GM12878 (cell line): ENCODE measurements around the gene SLFN14. TPM values are rescaled to one million over a fixed set of nuclear protein-coding genes. Genes with fewer than 3 reads are reported as not detected.

Source experiments
- ATAC-seq: fragments of 200-7000 bp; cut with Tn5 transposase; 3 replicates; pipeline ENCODE4 v1.9.1; 2020; ENCODE audit warnings: mild to moderate bottlenecking, moderate library complexity
- BruUV-seq: library from RNA; stranded (reverse); fragments of 400-500 nt; replicated peaks from 2 replicates; lab custom pipeline; 2021; lab: Mats Ljungman, UMichigan
- CTCF ChIA-PET: fragments of 300-600 bp; sonication (Branson Sonifier 250); formaldehyde crosslinking; extraction: SDS; loops from one replicate; lab custom pipeline; 2021; ENCODE audit warnings: inconsistent platforms; lab: Yijun Ruan, JAX
- POLR2A ChIA-PET: fragments of 350-600 bp; formaldehyde crosslinking; extraction: SDS; loops from one replicate; lab custom pipeline; 2021; ENCODE audit warnings: inconsistent platforms; lab: Charles Lee
- RAD21 ChIA-PET: fragments of 300-600 bp; sonication (Branson Sonifier 250); formaldehyde crosslinking; loops from one replicate; lab custom pipeline; 2023; ENCODE audit warnings: antibody characterized with exemption; ENCODE audit not compliant: unreplicated experiment; lab: Charles Lee
- SMC1A ChIA-PET: fragments of 300-600 bp; sonication (Branson Sonifier 250); formaldehyde crosslinking; loops from one replicate; lab custom pipeline; 2023; ENCODE audit not compliant: unreplicated experiment, uncharacterized antibody; lab: Charles Lee
- DNase-seq: peaks from one replicate; pipeline ENCODE4 v3.0.0-alpha.2; 2011; ENCODE audit warnings: low read depth, low spot score
- FAIRE-seq: peaks from 3 replicates; lab custom pipeline; 2011; peaks lifted over from hg19 to GRCh38; lab: Jason Lieb, UNC
- H2AFZ ChIP-seq: 2 replicates; pipeline ENCODE4 v1.6.0; 2011; ENCODE audit warnings: low read depth, low read length, control low read depth; ENCODE audit not compliant: control insufficient read depth
- H3K27ac ChIP-seq: 2 replicates; pipeline ENCODE4 v1.5.1; 2011; ENCODE audit warnings: control low read depth; ENCODE audit not compliant: control insufficient read depth, insufficient read depth
- H3K27me3 ChIP-seq, 2 experiments: replicated peaks in 1 of 2; 2 replicates each; pipeline versions ENCODE4 v1.6.0 to v1.6.1; 2011; ENCODE audit warnings: low read length in 1 of 2; ENCODE audit not compliant: control insufficient read depth in 2 of 2, insufficient read depth in 2 of 2
- H3K36me3 ChIP-seq, 2 experiments: 2 replicates each; pipeline ENCODE4 v1.5.1; 2011; ENCODE audit warnings: low read length in 1 of 2; ENCODE audit not compliant: control insufficient read depth in 2 of 2, insufficient read depth in 2 of 2
- H3K4me1 ChIP-seq: 2 replicates; pipeline ENCODE4 v1.6.1; 2011; ENCODE audit warnings: mild to moderate bottlenecking, low read length, moderate library complexity, mixed read lengths; ENCODE audit not compliant: control insufficient read depth, insufficient read depth
- H3K4me2 ChIP-seq: 2 replicates; pipeline ENCODE4 v1.6.0; 2011; ENCODE audit warnings: control low read depth; ENCODE audit not compliant: control insufficient read depth, insufficient read depth
- H3K4me3 ChIP-seq: fragments of 200-600 bp; sonication (generic); 2 replicates; pipeline ENCODE4 v1.5.1; 2016
- H3K79me2 ChIP-seq: 2 replicates; pipeline ENCODE4 v1.6.0; 2011; ENCODE audit warnings: low read length; ENCODE audit not compliant: control insufficient read depth, insufficient read depth
- H3K9ac ChIP-seq: 2 replicates; pipeline ENCODE4 v1.8.0; 2011; ENCODE audit warnings: low read length, control low read depth, mixed read lengths; ENCODE audit not compliant: control insufficient read depth, insufficient read depth
- H3K9me3 ChIP-seq: replicated peaks from 3 replicates; pipeline ENCODE4 v1.5.1; 2011; ENCODE audit warnings: mild to moderate bottlenecking, low read length; ENCODE audit not compliant: control insufficient read depth, insufficient read depth
- H4K20me1 ChIP-seq: 2 replicates; pipeline ENCODE4 v1.6.0; 2011; ENCODE audit not compliant: control insufficient read depth, insufficient read depth
- CHD2 ChIP-seq: IDR thresholded peaks from 2 replicates; pipeline ENCODE4 v1.6.1; 2011; ENCODE audit warnings: low read depth, low read length, improper control_type of control experiment, borderline replicate concordance
- IKZF1 ChIP-seq: fragments of 450-650 bp; conservative IDR thresholded peaks from 2 replicates; pipeline ENCODE4 v1.6.1; 2017; ENCODE audit warnings: antibody characterized with exemption, mild to moderate bottlenecking
- IKZF2 ChIP-seq, 2 experiments: fragments of 450-650 bp; IDR thresholded peaks; 2 replicates each; pipeline ENCODE4 v1.6.1; 2017; ENCODE audit warnings: mild to moderate bottlenecking in 2 of 2, moderate library complexity in 2 of 2
- JUND ChIP-seq: IDR thresholded peaks from 2 replicates; pipeline ENCODE4 v1.6.1; 2012; ENCODE audit warnings: low read depth, mild to moderate bottlenecking, low read length, improper control_type of control experiment, moderate library complexity
- MEF2A ChIP-seq: IDR thresholded peaks from 2 replicates; pipeline ENCODE4 v1.6.1; 2011; ENCODE audit warnings: low read depth, mild to moderate bottlenecking, low read length, moderate library complexity; ENCODE audit not compliant: insufficient read depth
- MTA2 ChIP-seq: fragments of 450-650 bp; IDR thresholded peaks from 2 replicates; pipeline ENCODE4 v1.6.1; 2016; ENCODE audit warnings: low read depth, mild to moderate bottlenecking, moderate library complexity
- MXI1 ChIP-seq: fragments of 150-350 bp; IDR thresholded peaks from 2 replicates; pipeline ENCODE4 v1.6.1; 2011; ENCODE audit warnings: low read depth, mild to moderate bottlenecking, inconsistent platforms, low read length, improper control_type of control experiment
- POU2F2 ChIP-seq: IDR thresholded peaks from 3 replicates; pipeline ENCODE4 v1.6.1; 2011; ENCODE audit warnings: low read depth, mild to moderate bottlenecking, low read length, borderline replicate concordance
- RAD51 ChIP-seq: fragments of 450-650 bp; IDR thresholded peaks from 2 replicates; pipeline ENCODE4 v1.6.1; 2016; ENCODE audit warnings: moderate library complexity, mild to moderate bottlenecking, inconsistent platforms
- RB1 ChIP-seq: fragments of 450-650 bp; formaldehyde crosslinking; IDR thresholded peaks from 2 replicates; pipeline ENCODE4 v1.6.1; 2017; ENCODE audit warnings: mild to moderate bottlenecking, borderline replicate concordance
- SIN3A ChIP-seq: IDR thresholded peaks from 2 replicates; pipeline ENCODE4 v1.6.1; 2012; ENCODE audit warnings: low read depth, low read length, improper control_type of control experiment
- SMAD1 ChIP-seq: fragments of 450-650 bp; IDR thresholded peaks from 2 replicates; pipeline ENCODE4 v1.6.1; 2018; ENCODE audit warnings: mild to moderate bottlenecking, low read depth; ENCODE audit not compliant: partially characterized antibody
- TCF3 ChIP-seq: IDR thresholded peaks from 2 replicates; pipeline ENCODE4 v1.6.1; 2012; ENCODE audit warnings: low read depth, mild to moderate bottlenecking, low read length, borderline replicate concordance; ENCODE audit not compliant: insufficient read depth
- YY1 ChIP-seq: IDR thresholded peaks from 2 replicates; pipeline ENCODE4 v1.6.1; 2011; ENCODE audit warnings: low read depth, mild to moderate bottlenecking, low read length
- ZNF207 ChIP-seq: fragments of 450-650 bp; IDR thresholded peaks from 2 replicates; pipeline ENCODE4 v1.6.1; 2014; ENCODE audit warnings: antibody characterized with exemption, mild to moderate bottlenecking, borderline replicate concordance
- WGBS: methylation state at CpG from one replicate; pipeline ENCODE4 v1.1.6; 2016; ENCODE audit warnings: low lambda C conversion rate; ENCODE audit not compliant: insufficient replicate concordance, insufficient coverage; ENCODE audit errors: missing lambda C conversion rate; 5-methylcytosine and 5-hydroxymethylcytosine counted together
- in situ Hi-C: fragments of 300-500 bp; cut with MboI; formaldehyde crosslinking; loops from 9 replicates; pipeline ENCODE4 v1.14.3; 2018; ENCODE audit warnings: mixed read lengths
- intact Hi-C: fragments of 100-400 bp; cut with micrococcal nuclease; formaldehyde crosslinking; loops from one replicate; pipeline ENCODE4 v1.14.2; 2022; ENCODE audit not compliant: unreplicated experiment
- polyA plus RNA-seq, 11 experiments: library from polyadenylated mRNA; depleted of rRNA in 4 of 11; unstranded in 6 of 11; stranded (reverse) in 5 of 11; fragments of >200 nt; fragmentation: Nextera tagmentation in 4 of 11; fragmentation: Illumina TruSeq in 1 of 11; extraction: Ambion mirVana in 4 of 11; extraction: Trizol in 1 of 11; gene quantifications; 1 replicate in 1 of 11; 2 replicates in 10 of 11; pipeline versions ENCODE4 v1.2.1 to v1.2.3, GENCODE V29; 2011 to 2016; ENCODE audit warnings: inconsistent platforms in 2 of 11, missing spikeins in 2 of 11, low read depth in 1 of 11
- total RNA-seq, 4 experiments: library from RNA; depleted of rRNA in 3 of 4; stranded (reverse); fragments of >200 nt in 3 of 4; fragmentation: Illumina TruSeq in 1 of 4; extraction: Trizol in 1 of 4; gene quantifications; 2 replicates each; pipeline versions ENCODE4 v1.2.1 to v1.2.3, GENCODE V29; 2013 to 2021
- TF ChIP-seq, protein P1 (sequence below): fragments of 150-350 bp; IDR thresholded peaks from 2 replicates; pipeline ENCODE4 v1.6.1; 2016; ENCODE audit warnings: low read depth, low read length
- TF ChIP-seq, protein P2 (sequence below): fragments of 450-650 bp; IDR thresholded peaks from 2 replicates; pipeline ENCODE4 v1.6.1; 2017; ENCODE audit warnings: borderline replicate concordance
- TF ChIP-seq, protein P3 (sequence below): IDR thresholded peaks from 2 replicates; pipeline ENCODE4 v1.6.1; 2011; ENCODE audit warnings: low read depth, low read length, improper control_type of control experiment, borderline replicate concordance

SLFN14 gene
- total and polyA plus RNA-seq, 10 of the 15 experiments (the other 5 are each of a cell fraction or from before 2014, with no cell fraction given), result 0.06 to 0.11 (median 0.06) TPM; not detected in 7

DNA sequence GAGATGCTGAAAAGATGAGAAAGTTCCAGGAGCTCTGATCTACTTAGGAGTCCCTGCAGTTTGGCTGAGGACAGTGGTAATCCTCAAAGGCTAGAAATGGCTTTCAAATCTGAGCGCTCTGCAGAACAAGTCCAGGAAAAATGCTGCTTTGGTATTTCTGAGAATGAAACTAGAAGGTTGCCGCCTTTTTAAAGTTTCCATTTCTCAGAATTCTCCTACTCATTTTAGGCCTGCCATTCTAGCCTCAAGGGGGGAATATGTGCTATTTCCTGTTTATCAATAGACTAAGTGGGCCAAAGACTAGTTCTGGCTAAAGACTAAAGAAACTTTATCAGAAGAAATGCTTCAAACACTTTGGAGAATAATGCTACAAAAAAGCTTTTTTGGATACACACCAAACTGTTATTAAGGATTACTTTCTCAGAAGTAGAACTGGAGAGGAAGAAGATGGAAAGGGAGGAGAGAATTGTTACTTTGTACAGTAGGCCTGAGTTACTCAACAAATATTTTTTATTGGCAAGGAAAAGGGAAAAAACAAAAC lies 22.9 kb downstream of the SLFN14 start, which contains the start of gene SLFN12L:
SLFN12L (minus strand) TSS at position 78 of the 541 bp plus-strand sequence. CDS start 15,314 bp downstream, outside the sequence.
- ChIA-PET CTCF (interaction anchor here (0.6 to 16.4 kb wide), 17 partner anchors 16 to 426 kb away, joined by 3 to 321 read pairs (median 5); partner anchors contain the start of genes PEX12, RAD51D, SLFN11 and SLFN13), SMC1A (interaction anchor here (0.5 to 12.6 kb wide), 23 partner anchors 7 to 556 kb away, joined by 3 to 251 read pairs (median 3); partner anchors contain the start of genes NLE1, PEX12, SLFN11 and SLFN13), RAD21 (interaction anchor here (0.6 to 8.2 kb wide), 15 partner anchors 10 to 455 kb away, joined by 3 to 171 read pairs (median 5); partner anchors contain the start of genes PEX12, RAD51D, SLFN11 and SLFN13), POLR2A (interaction anchor here (0.5 to 2.7 kb wide), 12 partner anchors 10 to 225 kb away, joined by 3 to 12 read pairs (median 5); partner anchors contain the start of genes AP2B1, PEX12, SLFN11 and SLFN13)
- peak within 1 kb of the TSS; percentile 81 for H3K4me3 ChIP-seq
- peak; percentile 50 for ATAC-seq
- peaks cover 23% of the 10 kb centered on the region for H3K4me1 ChIP-seq
- WGBS, result 0% methylated on average over 2 of the region's 2 CpGs
- peaks cover 72% of the 10 kb centered on the region for H3K79me2 ChIP-seq
- peak within 1 kb of the TSS; percentile 40 for H2AFZ ChIP-seq
- no peak for DNase-seq
- in situ Hi-C loops, result loop anchor here (5.0 kb wide), 3 partner anchors 165 to 370 kb away; partner anchors contain the start of gene SLFN11
- no peaks in the 10 kb centered on the region for H3K36me3 ChIP-seq
- peak within 1 kb of the TSS; percentile 85 for H3K4me2 ChIP-seq
- peak within 1 kb of the TSS; percentile 92 for H3K27ac ChIP-seq
- H3K9ac ChIP-seq, result peak within 1 kb of the TSS; percentile 80
- no peaks in the 10 kb centered on the region for H3K9me3 ChIP-seq
- FAIRE-seq, result no peak
- intact Hi-C loops, result loop anchor here (2.0 to 10.0 kb wide), 4 partner anchors 89 to 393 kb away; partner anchors contain the start of genes NLE1, SLFN12, SLFN13 and SLFN5
- no peaks in the 10 kb centered on the region for H3K27me3 ChIP-seq
- H4K20me1 ChIP-seq, result no peaks in the 10 kb centered on the region
- BruUV-seq, result no TSS peak
- TF ChIP-seq CHD2 (0 out of 2 replicates have a peak, but pooled peaks have one; percentile 47), MTA2 (0 out of 2 replicates have a peak, but pooled peaks have one; percentile 37), MEF2A (no peak), ZNF207 (no peak), JUND (no peak), SMAD1 (no peak), IKZF1 (peak; percentile 54), POU2F2 (peak; percentile 45; the same call in 1 of the 3 replicates), MXI1 (peak; percentile 61; the same call in 1 of the 2 replicates), SIN3A (peak; percentile 63; the same call in 1 of the 2 replicates), RAD51 (no peak), RB1 (peak; percentile 68; the same call in 1 of the 2 replicates), TCF3 (no peak), YY1 (peak; percentile 28; the same call in 1 of the 2 replicates), IKZF2 (IDR thresholded peaks at IDR 0.05) (peak; percentile 65 to 67)
- TF ChIP-seq, protein P1, sequence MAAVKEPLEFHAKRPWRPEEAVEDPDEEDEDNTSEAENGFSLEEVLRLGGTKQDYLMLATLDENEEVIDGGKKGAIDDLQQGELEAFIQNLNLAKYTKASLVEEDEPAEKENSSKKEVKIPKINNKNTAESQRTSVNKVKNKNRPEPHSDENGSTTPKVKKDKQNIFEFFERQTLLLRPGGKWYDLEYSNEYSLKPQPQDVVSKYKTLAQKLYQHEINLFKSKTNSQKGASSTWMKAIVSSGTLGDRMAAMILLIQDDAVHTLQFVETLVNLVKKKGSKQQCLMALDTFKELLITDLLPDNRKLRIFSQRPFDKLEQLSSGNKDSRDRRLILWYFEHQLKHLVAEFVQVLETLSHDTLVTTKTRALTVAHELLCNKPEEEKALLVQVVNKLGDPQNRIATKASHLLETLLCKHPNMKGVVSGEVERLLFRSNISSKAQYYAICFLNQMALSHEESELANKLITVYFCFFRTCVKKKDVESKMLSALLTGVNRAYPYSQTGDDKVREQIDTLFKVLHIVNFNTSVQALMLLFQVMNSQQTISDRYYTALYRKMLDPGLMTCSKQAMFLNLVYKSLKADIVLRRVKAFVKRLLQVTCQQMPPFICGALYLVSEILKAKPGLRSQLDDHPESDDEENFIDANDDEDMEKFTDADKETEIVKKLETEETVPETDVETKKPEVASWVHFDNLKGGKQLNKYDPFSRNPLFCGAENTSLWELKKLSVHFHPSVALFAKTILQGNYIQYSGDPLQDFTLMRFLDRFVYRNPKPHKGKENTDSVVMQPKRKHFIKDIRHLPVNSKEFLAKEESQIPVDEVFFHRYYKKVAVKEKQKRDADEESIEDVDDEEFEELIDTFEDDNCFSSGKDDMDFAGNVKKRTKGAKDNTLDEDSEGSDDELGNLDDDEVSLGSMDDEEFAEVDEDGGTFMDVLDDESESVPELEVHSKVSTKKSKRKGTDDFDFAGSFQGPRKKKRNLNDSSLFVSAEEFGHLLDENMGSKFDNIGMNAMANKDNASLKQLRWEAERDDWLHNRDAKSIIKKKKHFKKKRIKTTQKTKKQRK, result no peak
- TF ChIP-seq, protein P2, sequence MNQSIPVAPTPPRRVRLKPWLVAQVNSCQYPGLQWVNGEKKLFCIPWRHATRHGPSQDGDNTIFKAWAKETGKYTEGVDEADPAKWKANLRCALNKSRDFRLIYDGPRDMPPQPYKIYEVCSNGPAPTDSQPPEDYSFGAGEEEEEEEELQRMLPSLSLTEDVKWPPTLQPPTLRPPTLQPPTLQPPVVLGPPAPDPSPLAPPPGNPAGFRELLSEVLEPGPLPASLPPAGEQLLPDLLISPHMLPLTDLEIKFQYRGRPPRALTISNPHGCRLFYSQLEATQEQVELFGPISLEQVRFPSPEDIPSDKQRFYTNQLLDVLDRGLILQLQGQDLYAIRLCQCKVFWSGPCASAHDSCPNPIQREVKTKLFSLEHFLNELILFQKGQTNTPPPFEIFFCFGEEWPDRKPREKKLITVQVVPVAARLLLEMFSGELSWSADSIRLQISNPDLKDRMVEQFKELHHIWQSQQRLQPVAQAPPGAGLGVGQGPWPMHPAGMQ, result no peak
- TF ChIP-seq, protein P3, sequence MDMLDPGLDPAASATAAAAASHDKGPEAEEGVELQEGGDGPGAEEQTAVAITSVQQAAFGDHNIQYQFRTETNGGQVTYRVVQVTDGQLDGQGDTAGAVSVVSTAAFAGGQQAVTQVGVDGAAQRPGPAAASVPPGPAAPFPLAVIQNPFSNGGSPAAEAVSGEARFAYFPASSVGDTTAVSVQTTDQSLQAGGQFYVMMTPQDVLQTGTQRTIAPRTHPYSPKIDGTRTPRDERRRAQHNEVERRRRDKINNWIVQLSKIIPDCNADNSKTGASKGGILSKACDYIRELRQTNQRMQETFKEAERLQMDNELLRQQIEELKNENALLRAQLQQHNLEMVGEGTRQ, result no peak
